Cardiac muscle cell (in vitro differentiated cells and primary cell): Measurements from ENCODE around the gene SNX2. TPM values are rescaled to one million over a fixed set of nuclear protein-coding genes. Genes with fewer than 3 reads are reported as not detected.

Experiments
- DNase-seq, 2 donors: peaks; one replicate each; pipeline versions ENCODE4 v3.0.0 to v3.0.0-alpha.2; 2010 to 2017; ENCODE audit warnings: low read depth in 1 of 2, low spot score in 1 of 2
- H3K27ac ChIP-seq: fragments of 200-600 bp; sonication (generic); 2 replicates; pipeline ENCODE4 v1.5.1; 2016
- H3K27me3 ChIP-seq: fragments of 200-600 bp; sonication (generic); 2 replicates; pipeline ENCODE4 v1.6.0; 2016; ENCODE audit warnings: control low read depth
- H3K36me3 ChIP-seq: fragments of 200-600 bp; sonication (generic); 2 replicates; pipeline ENCODE4 v1.5.1; 2016; ENCODE audit warnings: control low read depth
- H3K4me1 ChIP-seq: fragments of 200-600 bp; sonication (generic); 2 replicates; pipeline ENCODE4 v1.8.1; 2017; ENCODE audit warnings: low read depth, mild to moderate bottlenecking, mixed run types
- H3K4me3 ChIP-seq: fragments of 200-600 bp; sonication (generic); 2 replicates; pipeline ENCODE4 v1.5.1; 2016; ENCODE audit warnings: mild to moderate bottlenecking
- H3K9me3 ChIP-seq: fragments of 200-600 bp; sonication (generic); 2 replicates; pipeline ENCODE4 v1.5.1; 2017; ENCODE audit warnings: low read depth, mild to moderate bottlenecking, control low read depth
- polyA plus RNA-seq: library from polyadenylated mRNA; unstranded; fragments of >200 nt; fragmentation: Nextera tagmentation; extraction: Ambion mirVana; gene quantifications from 2 replicates; pipeline ENCODE4 v1.2.1, GENCODE V29; 2016
- total RNA-seq: library from RNA; depleted of rRNA; stranded (reverse); fragments of >200 nt; gene quantifications from 2 replicates; pipeline ENCODE4 v1.2.3, GENCODE V29; 2016
- TF ChIP-seq, protein P1 (sequence below): IDR thresholded peaks from 2 replicates; pipeline ENCODE4 v1.5.1; 2012; ENCODE audit warnings: low read depth, mild to moderate bottlenecking, low read length

The SNX2 gene
- total and polyA plus RNA-seq, 2 experiments from 2014 or later, result 26.9 to 49.3 TPM

DNA sequence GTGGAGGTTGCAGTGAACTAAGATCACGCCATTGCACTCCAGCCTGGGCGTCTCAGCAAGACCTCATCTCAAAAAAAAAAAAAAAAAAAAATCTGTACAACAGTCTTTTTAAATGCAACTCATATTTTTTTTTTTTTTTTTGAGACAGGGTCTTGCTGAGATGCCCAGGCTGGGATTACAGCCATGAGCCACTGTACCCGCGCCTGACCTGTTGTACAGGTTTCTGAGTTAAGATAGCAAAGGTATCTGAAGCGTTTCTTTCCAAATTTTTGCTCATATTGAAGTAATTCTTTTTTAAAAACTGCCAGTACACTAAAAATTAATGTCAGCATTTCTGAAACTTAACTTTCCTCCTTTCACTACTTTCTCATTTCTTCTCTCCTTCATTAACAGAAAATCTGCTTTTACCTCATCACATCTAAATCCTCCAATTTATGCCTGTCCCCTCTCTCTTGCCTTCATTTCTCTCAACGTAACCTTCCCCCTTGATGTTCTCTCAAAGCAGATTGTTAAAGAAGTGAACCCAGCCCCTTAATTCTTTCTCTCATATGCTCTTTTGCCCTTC, 67.2 kb downstream of the SNX2 start:
- no peak for DNase-seq
- TF ChIP-seq, protein P1, sequence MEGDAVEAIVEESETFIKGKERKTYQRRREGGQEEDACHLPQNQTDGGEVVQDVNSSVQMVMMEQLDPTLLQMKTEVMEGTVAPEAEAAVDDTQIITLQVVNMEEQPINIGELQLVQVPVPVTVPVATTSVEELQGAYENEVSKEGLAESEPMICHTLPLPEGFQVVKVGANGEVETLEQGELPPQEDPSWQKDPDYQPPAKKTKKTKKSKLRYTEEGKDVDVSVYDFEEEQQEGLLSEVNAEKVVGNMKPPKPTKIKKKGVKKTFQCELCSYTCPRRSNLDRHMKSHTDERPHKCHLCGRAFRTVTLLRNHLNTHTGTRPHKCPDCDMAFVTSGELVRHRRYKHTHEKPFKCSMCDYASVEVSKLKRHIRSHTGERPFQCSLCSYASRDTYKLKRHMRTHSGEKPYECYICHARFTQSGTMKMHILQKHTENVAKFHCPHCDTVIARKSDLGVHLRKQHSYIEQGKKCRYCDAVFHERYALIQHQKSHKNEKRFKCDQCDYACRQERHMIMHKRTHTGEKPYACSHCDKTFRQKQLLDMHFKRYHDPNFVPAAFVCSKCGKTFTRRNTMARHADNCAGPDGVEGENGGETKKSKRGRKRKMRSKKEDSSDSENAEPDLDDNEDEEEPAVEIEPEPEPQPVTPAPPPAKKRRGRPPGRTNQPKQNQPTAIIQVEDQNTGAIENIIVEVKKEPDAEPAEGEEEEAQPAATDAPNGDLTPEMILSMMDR, result no peak
- H3K9me3 ChIP-seq, result no peaks in the 10 kb centered on the region
- no peak overlapping the region for H3K4me3 ChIP-seq
- H3K27ac ChIP-seq, result no peak overlapping the region
- H3K4me1 ChIP-seq, result peaks cover 12% of the 10 kb centered on the region
- no peaks in the 10 kb centered on the region for H3K27me3 ChIP-seq
- no peaks in the 10 kb centered on the region for H3K36me3 ChIP-seq

DNA sequence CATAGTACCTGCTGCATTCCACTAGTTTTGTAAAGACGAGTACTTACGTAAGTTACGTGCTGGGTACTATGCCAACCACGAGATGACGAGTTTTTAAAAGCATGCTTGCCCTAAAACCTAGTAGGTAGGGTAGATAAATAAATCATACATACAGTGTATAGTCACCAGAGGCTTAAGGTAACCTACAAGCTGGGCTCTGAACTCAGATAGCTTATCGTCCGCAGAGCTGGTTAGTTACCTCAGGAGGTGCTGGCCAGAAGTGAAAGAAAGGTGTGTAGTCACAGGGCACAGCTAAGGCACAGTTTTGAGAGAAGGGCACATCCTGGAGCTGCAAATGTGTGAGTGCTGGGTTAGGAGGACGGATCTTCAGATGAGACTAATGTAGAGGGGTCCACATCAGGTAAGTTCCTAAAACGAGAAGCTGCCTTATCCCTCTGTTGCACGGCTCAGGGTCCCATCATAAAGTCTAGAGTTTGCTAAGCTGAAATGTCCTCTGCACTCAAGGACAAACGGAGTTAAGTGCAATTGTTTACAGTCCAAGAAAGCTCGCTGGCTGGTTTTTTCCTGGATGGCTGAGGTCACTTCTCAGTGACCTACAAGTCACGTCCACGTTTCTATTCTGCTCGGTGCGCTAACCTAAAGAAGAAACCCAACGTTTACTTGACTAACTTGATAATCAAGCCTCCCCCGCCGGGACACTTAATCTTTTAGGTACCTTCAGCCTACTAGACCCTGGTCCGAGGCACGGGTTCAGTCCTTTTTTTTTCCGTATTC, 69.4 kb downstream of the SNX2 start:
- Histone ChIP-seq H3K4me1 (peaks cover 14% of the 10 kb centered on the region), H3K27ac (peak overlapping the region; percentile 83), H3K4me3 (peak overlapping the region; percentile 100), H3K27me3 (no peaks in the 10 kb centered on the region), H3K9me3 (no peaks in the 10 kb centered on the region), H3K36me3 (no peaks in the 10 kb centered on the region)
- peak; percentile 3 to 12 for DNase-seq
- TF ChIP-seq, protein P1, result no peak

DNA sequence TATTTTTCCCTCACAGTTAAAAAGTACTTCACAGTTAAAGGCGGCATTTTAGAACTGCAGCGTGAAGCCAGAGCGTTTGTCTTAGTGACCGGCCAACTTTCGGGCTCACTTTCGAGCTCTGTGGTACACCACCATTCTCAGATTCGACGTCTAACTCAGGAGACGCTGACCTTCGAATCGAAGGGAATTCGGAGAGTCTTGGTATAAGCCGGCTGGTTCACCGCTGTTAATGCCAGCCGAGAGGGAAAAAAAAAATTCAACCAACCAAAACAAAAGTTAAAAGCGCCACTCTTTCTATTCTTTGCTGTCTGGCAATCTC, 70.0 kb downstream of the SNX2 start:
- H3K4me1 ChIP-seq, result peaks cover 14% of the 10 kb centered on the region
- no peaks in the 10 kb centered on the region for H3K36me3 ChIP-seq
- H3K9me3 ChIP-seq, result no peaks in the 10 kb centered on the region
- TF ChIP-seq, protein P1, result no peak
- peak overlapping the region; percentile 83 for H3K27ac ChIP-seq
- peak overlapping the region; percentile 100 for H3K4me3 ChIP-seq
- H3K27me3 ChIP-seq, result no peaks in the 10 kb centered on the region
- DNase-seq, result no peak

DNA sequence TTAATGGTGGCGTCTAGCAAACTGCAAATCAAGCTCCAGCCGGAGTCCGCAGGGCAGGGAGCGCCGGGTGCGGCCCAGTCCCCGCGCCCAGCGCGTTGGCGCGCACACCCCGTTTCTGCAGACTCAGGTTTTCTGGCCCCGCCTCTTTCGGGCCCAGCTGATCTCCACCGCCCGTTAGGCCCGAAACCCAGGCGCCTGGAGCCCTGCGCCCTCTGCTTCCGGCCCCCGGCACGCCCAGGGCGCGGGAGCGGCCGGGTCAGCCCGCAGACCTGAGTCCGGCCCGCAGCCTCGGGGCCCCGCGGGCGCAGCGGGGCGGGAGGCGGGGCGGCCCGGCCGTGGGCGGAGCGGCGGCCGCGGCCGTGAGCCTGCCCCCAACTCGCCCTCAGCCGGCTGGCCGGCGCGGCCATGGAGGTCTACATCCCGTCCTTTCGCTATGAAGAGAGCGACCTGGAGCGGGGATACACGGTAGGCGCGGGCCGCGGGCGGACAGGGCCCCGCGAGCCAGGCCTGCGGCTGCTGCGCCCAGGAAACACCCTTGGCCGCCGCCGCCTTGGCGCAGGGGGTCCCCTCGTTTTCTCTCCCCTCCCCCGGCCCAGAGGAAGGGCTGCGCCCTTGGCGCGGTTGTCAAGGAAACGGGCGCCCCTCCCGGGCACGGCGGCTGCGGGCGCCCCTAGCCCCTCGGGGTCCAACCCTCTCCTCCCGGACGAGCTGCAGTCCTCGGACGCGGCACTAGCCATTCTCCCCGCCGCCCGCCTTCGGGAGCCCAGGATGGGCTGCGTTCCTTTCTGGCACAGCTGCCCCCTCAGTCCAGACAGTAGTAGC, 70.6 kb downstream of the SNX2 start, which contains the start of gene SNX24:
Gene SNX24, plus strand, starts transcription at position 385 of the 822 bp plus-strand sequence. Its CDS starts 21 bp downstream, at position 406.
- Histone ChIP-seq H3K27ac (peak within 1 kb of the TSS; percentile 83), H3K4me1 (peaks cover 14% of the 10 kb centered on the region), H3K4me3 (peak within 1 kb of the TSS; percentile 100), H3K27me3 (no peaks in the 10 kb centered on the region), H3K9me3 (no peaks in the 10 kb centered on the region), H3K36me3 (no peaks in the 10 kb centered on the region)
- DNase-seq, result peak; percentile 78 to 88
- TF ChIP-seq, protein P1, result no peak

DNA sequence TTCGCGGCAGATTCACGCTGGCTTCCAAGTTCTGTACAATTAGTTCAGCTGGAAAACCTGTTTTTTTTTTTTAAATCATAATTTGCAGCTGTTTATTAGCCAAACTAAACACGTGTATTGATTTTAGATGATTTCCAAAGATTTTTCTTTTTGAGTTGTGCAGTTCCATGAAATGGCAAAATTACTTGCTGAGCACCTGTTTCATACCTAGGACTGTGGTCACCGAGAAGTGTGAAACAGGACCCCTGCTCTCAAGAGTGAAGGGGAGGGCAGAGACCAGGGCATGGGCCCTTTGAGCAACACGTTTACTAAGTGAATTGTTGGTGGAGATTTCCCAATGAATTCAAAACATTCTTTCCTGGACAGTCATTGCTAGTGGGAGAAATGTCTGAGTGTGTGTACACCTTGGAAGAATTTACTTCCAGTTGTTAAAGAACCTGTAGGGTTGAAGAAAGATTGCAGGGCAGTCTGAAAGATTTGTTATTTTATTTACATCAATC, 71.2 kb downstream of the SNX2 start:
- peak overlapping the region; percentile 83 for H3K27ac ChIP-seq

More for the DNA sequence above, 71.2 kb downstream of the SNX2 start:
- Histone ChIP-seq H3K9me3 (no peaks in the 10 kb centered on the region), H3K4me3 (peak overlapping the region; percentile 100), H3K4me1 (peaks cover 14% of the 10 kb centered on the region), H3K27me3 (no peaks in the 10 kb centered on the region), H3K36me3 (no peaks in the 10 kb centered on the region)
- DNase-seq, result peak; percentile 45 to 66
- TF ChIP-seq, protein P1, result no peak
